ENCODE measurements around the gene BTBD17. TPM values are rescaled to one million over a fixed set of nuclear protein-coding genes. Genes with fewer than 3 reads are reported as not detected.

Gene BTBD17
- total RNA-seq, 2 donors from 2014 or later = 0.18 TPM; not detected in 1

DNA sequence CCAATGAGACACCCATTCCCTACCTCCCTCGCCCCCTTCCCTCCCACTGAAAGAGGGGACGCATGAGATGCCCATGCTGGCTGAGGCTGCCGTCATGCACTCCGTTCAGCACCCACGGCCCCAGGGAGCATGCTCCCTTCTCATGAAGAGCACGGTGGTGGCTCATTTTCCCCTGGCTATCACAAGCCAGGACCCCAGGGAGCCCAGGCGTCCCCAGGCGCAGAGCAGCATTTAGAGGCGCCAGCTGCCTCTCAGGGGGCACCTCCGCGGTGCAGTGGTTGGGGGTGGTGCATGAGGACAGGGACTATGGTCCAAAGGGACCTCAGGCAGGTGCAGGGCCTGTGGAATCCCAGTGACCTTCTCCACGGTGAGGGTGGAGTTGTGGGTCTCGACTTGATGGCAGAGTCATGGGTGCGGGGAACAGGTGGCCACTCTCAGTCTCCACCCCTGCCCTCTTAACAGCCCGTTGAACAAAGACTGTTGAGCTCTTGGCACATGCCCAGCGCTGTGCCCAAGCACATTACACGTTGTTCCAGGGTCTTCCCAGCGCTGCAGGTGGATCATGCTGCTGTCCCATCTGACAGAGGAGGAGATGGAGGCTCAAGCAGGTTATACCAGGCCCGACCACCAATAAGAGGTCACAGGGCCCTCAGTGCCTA is 22.0 kb downstream of the BTBD17 start:
- Histone ChIP-seq H3K27ac (ENCODE audit: low read depth, low read length) (no peak overlapping the region), H3K9me3 (ENCODE audit: control insufficient read depth, low read length) (no peaks in the 10 kb centered on the region), H3K4me3 (ENCODE audit: low read length) (no peak overlapping the region), H3K36me3 (ENCODE audit: control insufficient read depth, insufficient read depth, low read length) (no peaks in the 10 kb centered on the region), H3K27me3 (ENCODE audit: control insufficient read depth, insufficient read depth, low read length, poor library complexity, severe bottlenecking) (no peaks in the 10 kb centered on the region), H3K4me1 (ENCODE audit: control insufficient read depth, insufficient read depth, low read length) (peaks cover 5% of the 10 kb centered on the region), H3K9ac (ENCODE audit: extremely low read depth, low read length, poor library complexity, severe bottlenecking) (no peak overlapping the region)
- no peak for DNase-seq
- TF ChIP-seq CTCF (conservative IDR thresholded peaks at IDR 0.05) = no peak
- H3K4me3 Mint-ChIP-seq = no peak overlapping the region
- no peak overlapping the region for H3K27ac Mint-ChIP-seq
- peaks cover 5% of the 10 kb centered on the region for H3K27me3 Mint-ChIP-seq (ENCODE audit: insufficient read depth)
- H3K36me3 Mint-ChIP-seq (ENCODE audit: low read depth) = no peaks in the 10 kb centered on the region
- 89 to 91% methylated on average over 5 to 19 of the region's 19 CpGs for WGBS, 2 experiments (ENCODE audit: insufficient coverage in 1 of 2, insufficient read length in 1 of 2)
- no peaks in the 10 kb centered on the region for H3K9me3 Mint-ChIP-seq
- H3K4me1 Mint-ChIP-seq = peaks cover 19% of the 10 kb centered on the region

DNA sequence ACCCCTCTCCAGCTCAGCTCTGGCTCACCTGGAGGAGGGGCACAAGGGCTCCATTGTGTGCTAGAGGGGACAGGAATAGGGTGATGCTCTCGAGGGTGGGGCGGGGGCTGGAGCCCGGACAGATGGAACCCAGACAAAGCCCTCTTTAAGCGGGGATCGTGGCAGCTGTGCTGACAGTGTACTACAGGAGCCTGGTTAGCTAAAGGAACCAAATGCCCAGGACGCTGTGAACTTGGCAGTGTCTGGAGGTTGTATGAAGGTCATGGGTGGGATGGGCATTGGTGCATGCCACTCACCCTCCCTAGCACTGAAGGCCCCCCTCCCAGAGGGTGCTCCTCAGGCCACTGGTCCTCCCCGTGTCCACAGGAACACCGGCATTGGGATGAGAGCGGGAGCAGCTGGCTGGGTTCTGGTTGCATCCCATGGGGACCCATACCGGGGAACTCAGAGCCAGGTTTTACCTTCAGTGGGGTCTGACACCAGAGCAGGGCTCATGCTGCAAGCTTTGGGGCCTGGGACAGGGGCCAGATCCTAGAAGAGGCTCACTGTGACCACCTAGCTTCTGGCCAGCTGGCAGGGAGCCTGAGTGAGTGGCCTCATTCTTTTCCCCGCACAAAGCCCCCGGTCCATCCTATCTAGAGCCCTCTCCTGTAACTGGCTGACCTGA is 23.7 kb downstream of the BTBD17 start:
- WGBS, 2 experiments (ENCODE audit: insufficient coverage in 1 of 2, insufficient read length in 1 of 2) = 88 to 91% methylated on average over 8 to 12 of the region's 12 CpGs
- Histone ChIP-seq H3K9ac (ENCODE audit: extremely low read depth, low read length, poor library complexity, severe bottlenecking) (no peak overlapping the region), H3K4me3 (ENCODE audit: low read length) (no peak overlapping the region), H3K36me3 (ENCODE audit: control insufficient read depth, insufficient read depth, low read length) (no peaks in the 10 kb centered on the region), H3K9me3 (ENCODE audit: control insufficient read depth, low read length) (no peaks in the 10 kb centered on the region), H3K27ac (ENCODE audit: low read depth, low read length) (no peak overlapping the region), H3K27me3 (ENCODE audit: control insufficient read depth, insufficient read depth, low read length, poor library complexity, severe bottlenecking) (no peaks in the 10 kb centered on the region), H3K4me1 (ENCODE audit: control insufficient read depth, insufficient read depth, low read length) (peaks cover 7% of the 10 kb centered on the region)
- Mint-ChIP-seq H3K4me1 (peaks cover 27% of the 10 kb centered on the region), H3K4me3 (no peak overlapping the region), H3K27me3 (ENCODE audit: insufficient read depth) (peaks cover 5% of the 10 kb centered on the region), H3K36me3 (ENCODE audit: low read depth) (no peaks in the 10 kb centered on the region), H3K27ac (no peak overlapping the region), H3K9me3 (no peaks in the 10 kb centered on the region)
- no peak for TF ChIP-seq CTCF (conservative IDR thresholded peaks at IDR 0.05)
- DNase-seq = no peak

DNA sequence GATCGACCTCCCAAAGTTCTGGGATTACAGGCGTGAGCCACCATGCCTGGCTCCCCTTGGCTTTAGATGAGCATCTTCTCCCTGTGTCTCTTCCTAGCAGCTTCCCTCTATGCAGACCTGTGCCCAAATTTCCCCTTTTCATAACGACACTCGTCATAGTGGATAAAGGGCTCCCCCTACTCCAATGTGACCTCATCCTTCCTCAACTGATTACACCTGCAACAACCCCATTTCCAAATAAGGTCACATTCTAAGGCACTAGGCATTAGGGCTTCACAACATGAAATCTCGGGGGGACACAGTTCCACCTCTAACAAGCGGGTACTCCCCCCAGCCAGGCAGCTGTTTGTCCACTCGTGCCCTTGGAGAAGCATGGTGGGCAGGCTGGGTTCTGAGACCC is 25.4 kb downstream of the BTBD17 start:
- WGBS, 2 experiments (ENCODE audit: insufficient coverage in 1 of 2, insufficient read length in 1 of 2) = 92% methylated on average over 4 to 7 of the region's 7 CpGs
- H3K36me3 Mint-ChIP-seq (ENCODE audit: low read depth) = no peaks in the 10 kb centered on the region
- no peak overlapping the region for H3K9ac ChIP-seq (ENCODE audit: extremely low read depth, low read length, poor library complexity, severe bottlenecking)
- DNase-seq = no peak
- no peak overlapping the region for H3K27ac Mint-ChIP-seq
- H3K36me3 ChIP-seq (ENCODE audit: control insufficient read depth, insufficient read depth, low read length) = no peaks in the 10 kb centered on the region
- peaks cover 5% of the 10 kb centered on the region for H3K27me3 Mint-ChIP-seq (ENCODE audit: insufficient read depth)
- peaks cover 34% of the 10 kb centered on the region for H3K4me1 Mint-ChIP-seq
- H3K27ac ChIP-seq (ENCODE audit: low read depth, low read length) = no peak overlapping the region
- no peaks in the 10 kb centered on the region for H3K9me3 Mint-ChIP-seq
- no peaks in the 10 kb centered on the region for H3K9me3 ChIP-seq (ENCODE audit: control insufficient read depth, low read length)
- TF ChIP-seq CTCF (conservative IDR thresholded peaks at IDR 0.05) = no peak
- H3K4me1 ChIP-seq (ENCODE audit: control insufficient read depth, insufficient read depth, low read length) = peaks cover 15% of the 10 kb centered on the region
- H3K4me3 Mint-ChIP-seq = no peak overlapping the region
- H3K4me3 ChIP-seq (ENCODE audit: low read length) = no peak overlapping the region
- no peaks in the 10 kb centered on the region for H3K27me3 ChIP-seq (ENCODE audit: control insufficient read depth, insufficient read depth, low read length, poor library complexity, severe bottlenecking)

Measured in endodermal cell (in vitro differentiated cells).